Activated T-helper 1 cell treated with Interleukin-2 at 50 U/mL for 16 hours (primary cell): ENCODE measurements around the gene ADAM22.

ENCODE experiments used
- DNase-seq: peaks from one replicate; pipeline ENCODE4 v3.0.0-alpha.2; 2020; ENCODE audit warnings: low read depth

Gene ADAM22

GRCh38 chr7:87959336-87959735 is 25.3 kb downstream of the ADAM22 start:
- DNase-seq, result no peak

GRCh38 chr7:87960239-87960638 is 26.2 kb downstream of the ADAM22 start:
- no peak for DNase-seq

- DNase-seq, result no peak
Observed at GRCh38 chr7:87961754-87962153, 27.7 kb downstream of the ADAM22 start.

GRCh38 chr7:87966271-87966670 is 32.2 kb downstream of the ADAM22 start:
- DNase-seq, result no peak

- DNase-seq, result no peak
Observed at GRCh38 chr7:87968021-87968420, 34.0 kb downstream of the ADAM22 start.

GRCh38 chr7:87982116-87982515 is 48.1 kb downstream of the ADAM22 start:
- no peak for DNase-seq

GRCh38 chr7:87984088-87984487 is 50.0 kb downstream of the ADAM22 start:
- DNase-seq, result no peak

GRCh38 chr7:87993269-87993668 is 59.2 kb downstream of the ADAM22 start:
- no peak for DNase-seq

GRCh38 chr7:87999261-87999660 is 65.2 kb downstream of the ADAM22 start:
- no peak for DNase-seq

GRCh38 chr7:88001744-88002530 is 67.9 kb downstream of the ADAM22 start:
- no peak for DNase-seq

GRCh38 chr7:88002617-88003016 is 68.6 kb downstream of the ADAM22 start:
- DNase-seq, result no peak

GRCh38 chr7:88003581-88003980 is 69.5 kb downstream of the ADAM22 start:
- DNase-seq, result no peak

GRCh38 chr7:88005191-88005590 is 71.1 kb downstream of the ADAM22 start:
- DNase-seq, result no peak

- DNase-seq, result no peak
Observed at GRCh38 chr7:88009651-88010050, 75.6 kb downstream of the ADAM22 start.

GRCh38 chr7:88012086-88012485 is 78.0 kb downstream of the ADAM22 start:
- no peak for DNase-seq

- DNase-seq, result no peak
Observed at GRCh38 chr7:88013981-88014380, 79.9 kb downstream of the ADAM22 start.

- no peak for DNase-seq
Observed at GRCh38 chr7:88014581-88014980, 80.5 kb downstream of the ADAM22 start.

- no peak for DNase-seq
Observed at GRCh38 chr7:88015309-88015708, 81.3 kb downstream of the ADAM22 start.

GRCh38 chr7:88018501-88018900 is 84.5 kb downstream of the ADAM22 start:
- no peak for DNase-seq

- DNase-seq, result no peak
Observed at GRCh38 chr7:88020953-88021665, 87.1 kb downstream of the ADAM22 start.

GRCh38 chr7:88027724-88028123 is 93.7 kb downstream of the ADAM22 start:
- no peak for DNase-seq

GRCh38 chr7:88034083-88034695 is 100.1 kb downstream of the ADAM22 start:
- DNase-seq, result no peak

GRCh38 chr7:88037050-88037449 is 103.0 kb downstream of the ADAM22 start:
- DNase-seq, result no peak
